SKM-1 (cell line): ENCODE results near the gene SRM.
"Not testable (repeated sequence)": the region's sequence is repeated elsewhere in the genome, so short reads cannot be mapped to it uniquely, and the experiment has no call there.

Experiments
- DNase-seq: peaks from one replicate; lab custom pipeline; 2025; ENCODE audit not compliant: unreplicated experiment; lab: John Stamatoyannopoulos, UW

The SRM gene

GRCh38 chr1:11059968-11060830 lies at the start of gene SRM:
Gene SRM (minus strand): TSS chr1:11060018. CDS start chr1:11059943, 75 bp downstream.
- peak; percentile 76 for DNase-seq

DNA sequence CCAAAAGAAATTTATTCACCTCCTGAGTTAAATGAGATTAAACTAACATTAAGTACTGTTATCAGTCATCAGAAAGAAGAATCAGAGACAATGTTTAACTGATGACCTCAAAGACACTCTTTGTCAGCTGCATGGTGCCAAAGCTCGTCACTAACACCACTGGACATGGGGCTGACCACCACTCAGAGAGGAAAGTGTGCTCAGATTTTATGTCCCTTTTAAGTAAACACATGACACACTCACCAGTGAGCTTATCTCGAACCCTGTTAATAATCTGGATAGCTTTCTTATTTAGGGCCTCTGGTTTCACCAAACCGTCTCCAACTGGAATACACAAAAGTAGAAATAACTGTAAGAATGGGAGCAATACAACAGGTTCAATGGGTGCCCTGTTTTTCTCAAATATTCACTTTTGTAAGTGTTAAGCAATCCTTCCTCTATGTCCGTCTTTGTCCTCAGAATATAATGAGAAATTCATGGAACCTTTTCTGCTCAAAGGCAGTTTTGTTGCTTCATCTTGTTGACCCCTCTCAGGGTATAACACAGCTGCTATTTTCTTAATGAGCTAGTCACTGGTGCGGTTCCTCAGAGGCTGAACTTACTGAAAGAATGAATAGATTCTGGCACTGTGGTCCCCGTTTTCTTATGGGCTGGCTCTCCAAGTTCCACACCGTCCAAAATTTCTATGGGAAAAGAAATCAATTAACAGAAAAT lies 49.4 kb upstream of the SRM start:
- DNase-seq = no peak

GRCh38 chr1:11107599-11107998 lies 47.8 kb upstream of the SRM start:
- DNase-seq = no peak

DNA sequence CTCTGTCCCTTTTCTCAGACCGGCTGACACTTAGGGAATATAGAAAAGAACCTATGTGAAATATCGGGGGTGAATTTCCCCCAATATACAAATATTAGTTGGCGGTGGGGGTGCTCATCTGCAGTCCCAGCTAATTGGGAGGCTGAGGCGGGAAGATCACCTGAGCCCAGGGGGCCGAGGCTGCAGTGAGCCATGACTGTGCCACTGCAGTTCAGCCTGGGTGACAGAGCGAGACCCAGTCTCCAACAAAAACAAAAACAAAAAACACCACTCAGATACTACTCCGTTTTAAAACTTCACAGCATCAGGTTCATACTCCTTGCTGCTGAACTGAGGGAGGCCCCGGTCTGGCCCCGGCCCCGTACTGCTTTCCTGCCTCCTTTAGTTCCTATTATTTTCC lies 45.8 kb upstream of the SRM start:
- no peak for DNase-seq

GRCh38 chr1:11101347-11101746 lies 41.5 kb upstream of the SRM start:
- DNase-seq = no peak

- not testable (repeated sequence) for DNase-seq
Measured at GRCh38 chr1:11100806-11101205, 41.0 kb upstream of the SRM start.

DNA sequence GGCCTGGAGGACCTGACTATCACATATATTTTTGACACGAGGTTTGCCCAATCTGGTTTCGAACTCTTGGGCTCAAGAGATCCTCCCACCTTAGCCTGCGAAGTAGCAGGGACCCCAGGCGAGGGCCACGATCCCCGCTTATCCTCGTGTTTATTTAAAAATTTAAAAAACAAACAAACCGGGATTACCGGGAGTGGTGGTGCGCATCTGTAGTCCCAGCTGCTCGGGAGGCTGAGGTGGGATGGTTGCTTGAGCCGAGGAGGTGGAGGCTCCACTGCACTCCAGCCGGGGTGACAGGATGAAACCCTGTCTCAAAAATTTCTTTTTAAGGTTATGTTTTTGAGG lies 40.3 kb upstream of the SRM start:
- no peak for DNase-seq

- DNase-seq = peak; percentile 84
Measured at GRCh38 chr1:11099310-11100148, 39.7 kb upstream of the SRM start, which contains the start of gene EXOSC10. Gene EXOSC10 (minus strand): TSS chr1:11099869. CDS start chr1:11099831, 38 bp downstream.

DNA sequence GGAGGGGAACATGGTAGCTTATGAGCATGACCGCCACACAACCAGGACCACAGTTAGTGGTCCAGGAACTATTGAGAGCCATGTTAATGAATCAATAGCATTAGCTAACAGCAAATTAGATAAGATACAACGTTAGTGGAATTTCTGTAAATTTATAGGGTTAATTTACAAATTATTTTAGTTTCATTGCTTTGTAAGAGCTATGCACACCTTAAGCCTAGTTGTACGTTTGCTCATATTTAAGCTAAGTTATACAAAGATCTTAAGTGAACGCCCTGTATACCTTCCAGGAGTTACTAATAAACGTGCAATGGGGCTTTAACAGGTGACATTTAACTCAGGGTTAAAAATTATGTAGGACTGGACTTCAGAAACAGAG lies 39.1 kb upstream of the SRM start:
- no peak for DNase-seq

DNA sequence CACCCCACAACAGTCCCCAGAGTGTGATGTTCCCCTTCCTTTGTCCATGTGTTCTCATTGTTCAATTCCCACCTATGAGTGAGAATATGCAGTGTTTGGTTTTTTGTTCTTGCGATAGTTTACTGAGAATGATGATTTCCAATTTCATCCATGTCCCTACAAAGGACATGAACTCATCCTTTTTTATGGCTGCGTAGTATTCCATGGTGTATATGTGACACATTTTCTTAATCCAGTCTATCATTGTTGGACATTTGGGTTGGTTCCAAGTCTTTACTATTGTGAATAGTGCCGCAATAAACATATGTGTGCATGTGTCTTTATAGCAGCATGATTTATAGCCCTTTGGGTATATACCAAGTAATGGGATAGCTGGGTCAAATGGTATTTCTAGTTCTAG lies 24.0 kb upstream of the SRM start:
- not testable (repeated sequence) for DNase-seq

DNA sequence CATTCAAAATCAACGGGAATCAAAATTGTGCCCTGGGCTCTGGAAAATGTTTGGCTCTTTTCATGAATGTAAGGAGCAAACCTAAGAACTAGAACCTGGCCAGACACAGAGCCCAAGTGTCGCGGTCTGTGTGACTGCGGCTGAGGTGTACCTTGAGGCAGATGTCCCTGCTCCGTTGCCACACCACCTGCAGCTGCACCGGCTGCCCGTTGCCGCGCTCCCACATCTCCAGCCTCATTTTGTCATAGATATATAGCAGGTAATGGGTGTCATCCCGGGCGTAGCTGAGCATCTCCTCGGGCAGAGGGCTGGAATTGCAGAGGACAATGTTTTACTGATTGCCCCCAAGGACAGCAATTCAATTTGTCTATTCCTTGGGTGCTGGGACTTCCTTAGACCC lies 21.1 kb upstream of the SRM start:
- DNase-seq = no peak

GRCh38 chr1:11078631-11079030 lies 18.8 kb upstream of the SRM start:
- DNase-seq = no peak

- not testable (repeated sequence) for DNase-seq
Measured at GRCh38 chr1:11073398-11073797, 13.6 kb upstream of the SRM start.

DNA sequence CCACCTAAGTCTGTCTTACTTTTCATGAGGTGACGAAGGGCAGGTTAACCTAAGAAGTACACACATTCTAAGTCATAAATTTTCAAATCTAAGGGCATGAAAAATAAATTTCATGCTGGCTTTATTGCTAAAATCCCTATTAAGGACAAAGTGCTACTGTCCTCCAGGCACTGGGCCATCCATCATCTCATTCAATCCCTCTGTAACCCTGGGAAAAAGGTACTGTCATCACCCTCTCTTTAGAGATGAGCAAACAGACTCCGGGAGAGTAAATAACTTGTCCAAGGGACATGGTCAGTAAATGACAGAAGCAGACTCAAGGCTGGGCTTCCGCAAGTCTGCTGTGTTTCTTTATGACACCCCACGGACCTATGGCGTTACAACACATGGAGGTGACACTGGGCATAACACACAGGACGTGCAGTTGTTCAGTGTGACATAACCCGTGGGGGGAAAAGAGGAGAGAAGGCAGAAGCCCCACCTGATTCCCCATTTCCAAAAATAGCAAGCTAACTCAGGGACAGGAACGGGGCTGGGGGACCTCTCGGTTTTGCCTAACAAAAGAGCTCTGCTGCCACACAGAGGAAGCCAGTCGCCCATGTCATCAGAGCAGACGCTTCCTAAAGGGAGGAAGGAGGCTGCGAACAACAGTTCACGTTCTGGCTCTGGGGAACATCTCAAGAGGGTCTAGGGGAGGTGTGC lies 12.5 kb upstream of the SRM start:
- no peak for DNase-seq

DNA sequence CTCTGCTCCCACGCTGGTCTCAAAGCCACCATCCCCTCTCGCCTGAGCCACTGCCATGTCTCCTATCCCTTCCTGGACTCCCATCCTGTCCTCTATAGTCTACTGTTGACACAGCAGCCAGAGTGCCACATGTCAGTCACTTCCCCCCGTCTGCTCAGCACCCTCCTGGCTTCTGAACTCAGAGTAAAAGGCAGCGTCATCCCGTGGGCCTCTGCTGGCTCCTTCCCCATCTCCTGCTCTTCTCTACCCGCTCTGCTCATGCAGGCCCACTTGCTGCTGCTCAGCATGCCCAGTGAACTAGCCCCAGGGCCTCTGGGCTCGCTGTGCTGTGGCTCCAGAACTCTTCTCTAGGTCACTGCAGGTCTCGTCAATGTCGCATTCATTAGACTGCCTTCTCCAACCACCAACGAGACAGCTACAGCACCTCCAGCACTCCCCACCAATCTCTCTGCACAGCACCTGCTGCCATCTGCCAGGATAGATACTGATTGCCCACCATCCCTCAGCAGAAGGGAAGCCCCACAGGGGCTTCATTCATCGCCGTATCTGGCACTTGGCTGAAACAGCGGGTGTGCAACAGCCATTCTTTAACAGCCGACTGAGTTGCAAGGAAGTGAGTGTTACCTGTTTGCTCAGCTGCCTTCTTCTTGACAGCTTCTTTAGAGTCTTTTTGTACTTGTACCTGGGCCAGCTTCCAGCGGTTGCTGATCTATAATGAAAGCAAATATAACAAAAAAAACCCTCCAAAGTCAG lies 11.8 kb upstream of the SRM start:
- no peak for DNase-seq

DNA sequence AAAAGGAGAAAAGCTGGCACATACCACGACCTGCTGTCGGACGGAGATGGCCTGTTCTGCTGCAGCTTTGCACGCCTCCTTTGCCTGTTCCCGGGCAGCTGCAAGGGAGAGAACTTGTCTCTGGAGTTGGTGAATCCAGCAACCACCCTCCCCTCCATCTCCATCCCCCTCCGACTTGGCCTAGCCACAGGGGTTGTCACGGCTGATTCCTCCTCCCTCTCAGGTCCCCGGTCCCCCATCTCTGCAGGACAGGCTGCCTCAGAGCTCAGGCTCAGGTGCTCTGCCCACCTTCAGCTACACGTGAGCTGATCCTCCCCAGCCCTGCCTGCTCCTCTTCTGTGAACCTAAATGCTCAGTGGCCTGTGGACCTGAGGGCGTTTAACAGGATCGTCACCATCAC lies 11.1 kb upstream of the SRM start:
- DNase-seq = no peak

DNA sequence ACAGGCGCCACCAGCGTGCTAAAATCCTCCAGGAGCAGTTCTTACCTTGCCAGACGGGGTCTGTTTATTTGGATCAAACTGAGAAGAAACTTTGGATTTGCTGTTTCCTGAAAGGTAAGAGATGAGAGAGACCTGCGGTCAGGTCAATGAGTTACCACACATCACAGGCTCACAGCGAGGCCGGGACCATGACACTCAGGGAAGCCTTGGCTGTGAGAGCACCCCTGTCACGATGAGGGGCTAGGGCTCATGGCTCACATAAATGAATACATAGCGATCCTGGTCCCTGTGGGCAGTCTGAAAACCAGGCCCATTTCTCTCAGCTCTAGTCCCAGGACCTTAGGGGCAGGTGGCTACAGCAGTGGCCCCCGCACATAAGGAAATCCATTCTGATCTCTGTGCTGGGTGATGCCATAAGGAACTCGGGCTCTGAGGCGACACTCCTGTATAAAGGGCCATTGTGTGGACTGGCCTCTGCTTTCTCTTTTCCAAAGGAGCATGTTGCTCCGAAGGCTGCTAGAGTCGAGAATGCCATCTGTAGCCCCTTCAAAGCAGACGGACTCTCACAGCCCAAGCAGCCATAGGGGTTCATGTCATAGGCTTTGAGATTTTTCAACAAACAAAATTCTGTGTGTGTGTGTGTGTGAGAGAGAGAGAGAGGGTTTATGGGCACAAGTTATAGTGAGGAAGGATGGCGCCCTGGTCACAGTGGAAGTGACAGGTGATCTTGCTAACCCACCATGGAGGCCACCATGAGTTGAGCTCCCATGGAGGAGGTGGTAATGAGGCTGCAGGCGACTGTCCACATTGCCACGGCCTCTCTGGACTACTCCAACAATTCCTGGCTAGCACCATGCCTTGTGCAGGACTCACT lies 9.0 kb upstream of the SRM start:
- no peak for DNase-seq

GRCh38 chr1:11067716-11068599 lies 8.1 kb upstream of the SRM start:
- no peak for DNase-seq
